Endodermal cell (in vitro differentiated cells): ENCODE measurements around the gene TOLLIP. TPM values are rescaled to one million over a fixed set of nuclear protein-coding genes. Genes with fewer than 3 reads are reported as not detected.
A peak's percentile ranks its signal among the peaks of the same experiment; 100 is the strongest.

Source experiments
- DNase-seq: peaks from one replicate; pipeline ENCODE4 v3.0.0-alpha.2; 2017
- H3K27ac ChIP-seq: 2 replicates; pipeline ENCODE4 v1.5.1; 2013; ENCODE audit warnings: mild to moderate bottlenecking, low read depth, low read length, moderate library complexity
- H3K27me3 ChIP-seq: 2 replicates; pipeline ENCODE4 v1.6.1; 2013; ENCODE audit warnings: mild to moderate bottlenecking, low read length, moderate library complexity; ENCODE audit not compliant: insufficient read depth, control insufficient read depth, poor library complexity, severe bottlenecking
- H3K36me3 ChIP-seq: 2 replicates; pipeline ENCODE4 v1.7.0; 2013; ENCODE audit warnings: mild to moderate bottlenecking, low read length, moderate library complexity; ENCODE audit not compliant: control insufficient read depth, insufficient read depth
- H3K4me1 ChIP-seq: one replicate; pipeline ENCODE4 v1.7.0; 2013; ENCODE audit warnings: low read length; ENCODE audit not compliant: control insufficient read depth, insufficient read depth
- H3K4me3 ChIP-seq: 2 replicates; pipeline ENCODE4 v1.5.1; 2013; ENCODE audit warnings: mild to moderate bottlenecking, low read length, moderate library complexity
- H3K9ac ChIP-seq: 2 replicates; pipeline ENCODE4 v1.6.1; 2013; ENCODE audit warnings: mild to moderate bottlenecking, low read length, moderate library complexity; ENCODE audit not compliant: poor library complexity, severe bottlenecking; ENCODE audit errors: extremely low read depth
- H3K9me3 ChIP-seq: 2 replicates; pipeline ENCODE4 v1.6.1; 2013; ENCODE audit warnings: mild to moderate bottlenecking, low read length, moderate library complexity; ENCODE audit not compliant: control insufficient read depth
- H3K27ac Mint-ChIP-seq: 2 replicates; pipeline ENCODE4 v1.8.0; 2020; ENCODE audit warnings: mixed read lengths
- H3K27me3 Mint-ChIP-seq: 2 replicates; pipeline ENCODE4 v1.8.0; 2021; ENCODE audit warnings: mild to moderate bottlenecking, mixed read lengths; ENCODE audit not compliant: insufficient read depth
- H3K36me3 Mint-ChIP-seq: 2 replicates; pipeline ENCODE4 v1.8.0; 2020; ENCODE audit warnings: low read depth, mixed read lengths
- H3K4me1 Mint-ChIP-seq: 2 replicates; pipeline ENCODE4 v1.8.0; 2020; ENCODE audit warnings: mixed read lengths
- H3K4me3 Mint-ChIP-seq: 2 replicates; pipeline ENCODE4 v1.8.0; 2020; ENCODE audit warnings: mild to moderate bottlenecking, moderate library complexity, mixed read lengths
- H3K9me3 Mint-ChIP-seq: 2 replicates; pipeline ENCODE4 v1.8.0; 2020; ENCODE audit warnings: mild to moderate bottlenecking, mixed read lengths
- WGBS, 2 experiments: methylation state at CpG; one replicate each; pipeline versions ENCODE4 v1.1.5 to v1.1.7; 2013; ENCODE audit warnings: missing lambda C conversion rate in 2 of 2, mixed read lengths in 1 of 2; ENCODE audit not compliant: insufficient coverage in 1 of 2, insufficient read length in 1 of 2; 5-methylcytosine and 5-hydroxymethylcytosine counted together
- total RNA-seq, 2 donors: library from RNA; stranded (reverse); fragmentation: NEBNext Ultra II Directional in 1 of 2; extraction: Animal tissue kit (Norgen Biotek cat#: 25700) in 1 of 2; gene quantifications; 2 replicates in 1 of 2; 3 replicates in 1 of 2; pipeline ENCODE4 v1.2.1, GENCODE V29; 2021
- TF ChIP-seq, protein P1 (sequence below): fragments of 200-600 bp; sonication (generic); conservative IDR thresholded peaks from 2 replicates; pipeline ENCODE4 v1.5.0; 2021; ENCODE audit warnings: antibody characterized with exemption, mild to moderate bottlenecking

Gene TOLLIP
- total RNA-seq, 2 donors from 2014 or later: 34.3 to 37.4 TPM

DNA sequence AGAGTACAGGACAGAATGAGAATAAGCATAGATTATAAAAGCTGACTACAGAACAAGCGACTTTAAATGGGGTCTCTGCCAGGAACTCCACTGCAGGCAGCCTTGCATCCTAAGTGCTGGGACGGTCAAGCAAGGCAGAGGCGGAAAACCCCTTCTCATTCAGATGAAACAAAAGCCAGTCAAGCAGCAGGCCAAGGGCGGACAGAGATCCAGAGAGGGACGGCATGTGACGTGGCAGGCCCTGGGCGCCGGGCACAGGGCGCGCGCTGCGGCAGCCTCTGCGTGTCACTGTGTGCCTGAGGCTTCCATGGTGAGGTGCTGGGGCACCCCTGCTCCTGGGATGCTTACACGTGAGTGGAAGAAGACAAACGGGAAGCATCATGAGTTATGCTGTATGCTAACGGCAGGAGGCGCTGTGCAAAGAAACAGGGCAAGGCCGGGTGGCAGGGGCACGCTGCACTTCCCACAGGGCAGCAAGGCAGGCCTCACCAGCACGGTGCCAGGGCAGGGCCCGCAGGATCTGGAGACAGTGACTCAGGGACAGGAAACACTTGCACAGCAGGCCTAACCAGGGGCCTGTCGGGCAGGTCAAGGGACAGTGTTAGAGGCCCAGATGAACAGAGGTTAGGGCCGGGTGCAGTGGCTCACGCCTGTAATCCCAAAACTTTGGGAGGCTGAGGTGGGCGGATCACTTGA lies 6.2 kb downstream of the TOLLIP start:
- peak; percentile 79 for DNase-seq
- peak overlapping the region; percentile 12 for H3K4me3 ChIP-seq
- H3K4me1 Mint-ChIP-seq: peaks cover 14% of the 10 kb centered on the region
- H3K36me3 Mint-ChIP-seq: peaks cover 15% of the 10 kb centered on the region
- TF ChIP-seq, protein P1, sequence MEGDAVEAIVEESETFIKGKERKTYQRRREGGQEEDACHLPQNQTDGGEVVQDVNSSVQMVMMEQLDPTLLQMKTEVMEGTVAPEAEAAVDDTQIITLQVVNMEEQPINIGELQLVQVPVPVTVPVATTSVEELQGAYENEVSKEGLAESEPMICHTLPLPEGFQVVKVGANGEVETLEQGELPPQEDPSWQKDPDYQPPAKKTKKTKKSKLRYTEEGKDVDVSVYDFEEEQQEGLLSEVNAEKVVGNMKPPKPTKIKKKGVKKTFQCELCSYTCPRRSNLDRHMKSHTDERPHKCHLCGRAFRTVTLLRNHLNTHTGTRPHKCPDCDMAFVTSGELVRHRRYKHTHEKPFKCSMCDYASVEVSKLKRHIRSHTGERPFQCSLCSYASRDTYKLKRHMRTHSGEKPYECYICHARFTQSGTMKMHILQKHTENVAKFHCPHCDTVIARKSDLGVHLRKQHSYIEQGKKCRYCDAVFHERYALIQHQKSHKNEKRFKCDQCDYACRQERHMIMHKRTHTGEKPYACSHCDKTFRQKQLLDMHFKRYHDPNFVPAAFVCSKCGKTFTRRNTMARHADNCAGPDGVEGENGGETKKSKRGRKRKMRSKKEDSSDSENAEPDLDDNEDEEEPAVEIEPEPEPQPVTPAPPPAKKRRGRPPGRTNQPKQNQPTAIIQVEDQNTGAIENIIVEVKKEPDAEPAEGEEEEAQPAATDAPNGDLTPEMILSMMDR: peak; percentile 64
- H3K27me3 Mint-ChIP-seq: no peaks in the 10 kb centered on the region
- no peak overlapping the region for H3K9ac ChIP-seq
- H3K27ac ChIP-seq: peak overlapping the region; percentile 77
- H3K4me1 ChIP-seq: no peaks in the 10 kb centered on the region
- no peaks in the 10 kb centered on the region for H3K36me3 ChIP-seq
- 85% methylated on average over 20 to 25 of the region's 25 CpGs for WGBS, 2 experiments
- H3K27me3 ChIP-seq: no peaks in the 10 kb centered on the region
- no peaks in the 10 kb centered on the region for H3K9me3 ChIP-seq
- no peaks in the 10 kb centered on the region for H3K9me3 Mint-ChIP-seq
- no peak overlapping the region for H3K4me3 Mint-ChIP-seq
- peak overlapping the region; percentile 58 for H3K27ac Mint-ChIP-seq

DNA sequence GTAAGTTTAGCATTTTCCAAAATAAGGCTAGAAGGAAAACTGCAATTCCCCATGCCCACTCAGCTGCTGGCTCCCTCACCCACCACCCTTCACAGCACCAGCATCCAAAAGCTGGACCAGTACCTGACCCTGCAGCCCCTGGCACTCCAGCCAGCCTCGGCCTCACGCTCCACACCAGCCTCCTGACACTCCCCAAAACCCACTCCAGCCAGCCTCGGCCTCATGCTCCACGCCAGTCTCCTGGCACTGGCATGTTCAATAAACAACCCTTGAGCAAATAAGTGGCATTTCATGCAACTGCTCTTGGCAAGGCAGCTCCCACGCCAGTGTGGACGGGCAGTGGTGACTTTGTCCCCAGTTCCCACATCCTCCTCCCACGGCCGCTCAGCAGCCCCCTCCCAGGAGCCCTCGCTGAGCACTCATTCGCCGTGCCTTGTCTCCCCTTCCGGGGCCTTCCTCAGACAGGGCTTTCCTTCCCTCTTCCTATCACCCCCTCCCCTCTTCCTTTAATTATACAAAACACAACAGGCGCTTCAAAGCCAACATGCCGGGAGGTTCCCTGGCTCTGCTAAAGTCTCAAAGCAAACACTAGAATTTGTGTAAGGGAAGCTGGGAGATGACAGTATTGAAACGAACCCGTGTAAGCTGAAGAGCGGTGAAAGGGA lies 6.8 kb downstream of the TOLLIP start:
- Histone ChIP-seq H3K9ac (no peak overlapping the region), H3K36me3 (no peaks in the 10 kb centered on the region), H3K4me1 (no peaks in the 10 kb centered on the region), H3K27ac (peak overlapping the region; percentile 77), H3K27me3 (no peaks in the 10 kb centered on the region), H3K4me3 (peak overlapping the region; percentile 12), H3K9me3 (no peaks in the 10 kb centered on the region)
- peak overlapping the region; percentile 58 for H3K27ac Mint-ChIP-seq
- H3K4me3 Mint-ChIP-seq: no peak overlapping the region
- H3K9me3 Mint-ChIP-seq: no peaks in the 10 kb centered on the region
- peak; percentile 35 for DNase-seq
- peaks cover 18% of the 10 kb centered on the region for H3K36me3 Mint-ChIP-seq
- peaks cover 11% of the 10 kb centered on the region for H3K4me1 Mint-ChIP-seq
- 77 to 78% methylated on average over 14 to 17 of the region's 17 CpGs for WGBS, 2 experiments
- TF ChIP-seq, protein P1: no peak
- H3K27me3 Mint-ChIP-seq: no peaks in the 10 kb centered on the region

DNA sequence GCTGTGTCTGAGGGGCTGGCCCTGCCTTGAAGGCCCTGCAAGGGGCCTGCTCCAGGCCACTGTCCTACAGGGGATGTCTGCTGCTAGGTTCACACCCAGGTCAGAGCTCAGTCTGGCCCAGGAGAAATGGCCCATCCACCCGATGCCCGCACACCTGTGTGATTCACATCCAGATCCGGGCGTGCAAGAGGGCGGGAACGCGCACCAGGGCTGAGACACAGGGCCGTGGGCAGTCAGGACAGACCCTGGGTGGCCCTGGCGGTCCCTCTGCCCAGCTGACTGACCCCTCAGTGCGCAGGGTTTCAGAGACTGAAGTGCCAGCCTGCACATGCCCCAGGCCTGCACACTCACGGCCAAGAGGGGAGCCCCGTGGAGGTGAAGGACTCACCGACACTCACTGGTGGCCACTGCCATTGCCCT lies 7.4 kb downstream of the TOLLIP start:
- Histone ChIP-seq H3K9ac (no peak overlapping the region), H3K36me3 (no peaks in the 10 kb centered on the region), H3K4me1 (no peaks in the 10 kb centered on the region), H3K4me3 (no peak overlapping the region), H3K9me3 (no peaks in the 10 kb centered on the region), H3K27me3 (no peaks in the 10 kb centered on the region), H3K27ac (no peak overlapping the region)
- WGBS, 2 experiments: 85 to 100% methylated on average over 5 to 13 of the region's 13 CpGs
- no peaks in the 10 kb centered on the region for H3K27me3 Mint-ChIP-seq
- H3K27ac Mint-ChIP-seq: no peak overlapping the region
- DNase-seq: peak; percentile 29
- H3K9me3 Mint-ChIP-seq: no peaks in the 10 kb centered on the region
- H3K4me1 Mint-ChIP-seq: peaks cover 11% of the 10 kb centered on the region
- H3K4me3 Mint-ChIP-seq: no peak overlapping the region
- TF ChIP-seq, protein P1: no peak
- H3K36me3 Mint-ChIP-seq: peaks cover 14% of the 10 kb centered on the region
